ENCODE measurements around the gene PHF3.

Gene PHF3

GRCh38 chr6:63743691-63744090, 108.1 kb downstream of the PHF3 start:
- no peaks in the 10 kb centered on the region for H3K9me2 ChIP-seq (replicated peaks; ENCODE audit: control insufficient read depth, low read length)
- H3K79me2 ChIP-seq (ENCODE audit: control insufficient read depth, low read length), result no peaks in the 10 kb centered on the region
- TF ChIP-seq EZH2phosphoT487 (IDR thresholded peaks at IDR 0.05; ENCODE audit: borderline replicate concordance, low read length), result no peak
- TF ChIP-seq CTCF (IDR thresholded peaks at IDR 0.05; ENCODE audit: low read depth, low read length, poor library complexity, severe bottlenecking), result no peak
- no peak overlapping the region for H3K4me2 ChIP-seq (ENCODE audit: low read length)
- H3K9me3 ChIP-seq (ENCODE audit: control insufficient read depth, insufficient read depth, low read length), result peaks cover 9% of the 10 kb centered on the region; the same call in 1 of the 2 replicates
- no peaks in the 10 kb centered on the region for H3K27me3 ChIP-seq (ENCODE audit: control insufficient read depth, low read length)
- H3K4me3 ChIP-seq (ENCODE audit: low read length), result no peak overlapping the region
- no peaks in the 10 kb centered on the region for H3F3A ChIP-seq (ENCODE audit: control insufficient read depth, insufficient read depth)
- H3K36me3 ChIP-seq (ENCODE audit: control insufficient read depth, low read length), result no peaks in the 10 kb centered on the region
- H3K27ac ChIP-seq (ENCODE audit: low read depth, low read length), result no peak overlapping the region
- H3K4me1 ChIP-seq (ENCODE audit: control insufficient read depth, low read length), result no peaks in the 10 kb centered on the region
- no peaks in the 10 kb centered on the region for H4K20me1 ChIP-seq (ENCODE audit: control insufficient read depth, insufficient read depth, low read depth, low read length)

GRCh38 chr6:63744810-63745209, 109.2 kb downstream of the PHF3 start:
- Histone ChIP-seq H3K79me2 (ENCODE audit: control insufficient read depth, low read length) (no peaks in the 10 kb centered on the region), H3K4me1 (ENCODE audit: control insufficient read depth, low read length) (no peaks in the 10 kb centered on the region), H3K27me3 (ENCODE audit: control insufficient read depth, low read length) (no peaks in the 10 kb centered on the region), H4K20me1 (ENCODE audit: control insufficient read depth, insufficient read depth, low read depth, low read length) (no peaks in the 10 kb centered on the region), H3K9me2 (replicated peaks; ENCODE audit: control insufficient read depth, low read length) (no peaks in the 10 kb centered on the region), H3K27ac (ENCODE audit: low read depth, low read length) (no peak overlapping the region), H3K4me2 (ENCODE audit: low read length) (no peak overlapping the region), H3K4me3 (ENCODE audit: low read length) (no peak overlapping the region), H3K9me3 (ENCODE audit: control insufficient read depth, insufficient read depth, low read length) (peaks cover 9% of the 10 kb centered on the region; the same call in 1 of the 2 replicates), H3K36me3 (ENCODE audit: control insufficient read depth, low read length) (no peaks in the 10 kb centered on the region), H3F3A (ENCODE audit: control insufficient read depth, insufficient read depth) (no peaks in the 10 kb centered on the region)
- TF ChIP-seq CTCF (IDR thresholded peaks at IDR 0.05; ENCODE audit: low read depth, low read length, poor library complexity, severe bottlenecking) (no peak), EZH2phosphoT487 (IDR thresholded peaks at IDR 0.05; ENCODE audit: borderline replicate concordance, low read length) (no peak)

GRCh38 chr6:63745784-63746183, 110.2 kb downstream of the PHF3 start:
- Histone ChIP-seq H3F3A (ENCODE audit: control insufficient read depth, insufficient read depth) (no peaks in the 10 kb centered on the region), H3K4me2 (ENCODE audit: low read length) (no peak overlapping the region), H3K27ac (ENCODE audit: low read depth, low read length) (no peak overlapping the region), H3K36me3 (ENCODE audit: control insufficient read depth, low read length) (no peaks in the 10 kb centered on the region), H3K9me2 (replicated peaks; ENCODE audit: control insufficient read depth, low read length) (no peaks in the 10 kb centered on the region), H3K4me3 (ENCODE audit: low read length) (no peak overlapping the region), H3K9me3 (ENCODE audit: control insufficient read depth, insufficient read depth, low read length) (0 out of 2 replicates have a peak, but pooled peaks cover under 1% of the 10 kb centered on the region), H3K27me3 (ENCODE audit: control insufficient read depth, low read length) (no peaks in the 10 kb centered on the region), H4K20me1 (ENCODE audit: control insufficient read depth, insufficient read depth, low read depth, low read length) (no peaks in the 10 kb centered on the region), H3K4me1 (ENCODE audit: control insufficient read depth, low read length) (no peaks in the 10 kb centered on the region), H3K79me2 (ENCODE audit: control insufficient read depth, low read length) (no peaks in the 10 kb centered on the region)
- TF ChIP-seq CTCF (IDR thresholded peaks at IDR 0.05; ENCODE audit: low read depth, low read length, poor library complexity, severe bottlenecking) (no peak), EZH2phosphoT487 (IDR thresholded peaks at IDR 0.05; ENCODE audit: borderline replicate concordance, low read length) (no peak)

Data from DOHH2 (cell line).